H1 (cell line): ENCODE data around the gene PIP5K1C. TPM values are rescaled to one million over a fixed set of nuclear protein-coding genes. Genes with fewer than 3 reads are reported as not detected.
A peak's percentile ranks its signal among the peaks of the same experiment; 100 is the strongest.

Source experiments
- CTCF ChIA-PET: fragments of 300-600 bp; sonication (Branson Sonifier 250); formaldehyde crosslinking; loops from one replicate; lab custom pipeline; 2021; ENCODE audit not compliant: partially characterized antibody; lab: Charles Lee
- POLR2A ChIA-PET: fragments of 300-600 bp; sonication (Branson Sonifier 250); formaldehyde crosslinking; loops from one replicate; lab custom pipeline; 2021; ENCODE audit warnings: inconsistent platforms; ENCODE audit not compliant: partially characterized antibody; lab: Charles Lee
- DNase-seq, 2 experiments: peaks; one replicate each; pipeline versions ENCODE4 v3.0.0 to v3.0.0-alpha.2; 2010 to 2022; ENCODE audit warnings: low spot score in 2 of 2, low read depth in 1 of 2, mixed read lengths in 1 of 2
- FAIRE-seq: peaks from 2 replicates; lab custom pipeline; 2011; peaks lifted over from hg19 to GRCh38; lab: Jason Lieb, UNC
- H2AFZ ChIP-seq: 2 replicates; pipeline ENCODE4 v1.8.1; 2012; ENCODE audit warnings: low read length, inconsistent platforms
- H2AK5ac ChIP-seq: 2 replicates; pipeline ENCODE4 v1.6.1; 2013; ENCODE audit warnings: low read depth, low read length
- H2BK120ac ChIP-seq: replicated peaks from 2 replicates; pipeline ENCODE3; 2013; ENCODE audit warnings: low read depth, low read length, inconsistent platforms
- H2BK12ac ChIP-seq: 2 replicates; pipeline ENCODE4 v1.6.1; 2013; ENCODE audit warnings: low read depth, low read length
- H2BK15ac ChIP-seq: 2 replicates; pipeline ENCODE4 v1.6.1; 2013; ENCODE audit warnings: low read length
- H2BK20ac ChIP-seq: 2 replicates; pipeline ENCODE4 v1.6.1; 2013; ENCODE audit warnings: low read length
- H2BK5ac ChIP-seq: 2 replicates; pipeline ENCODE4 v1.6.1; 2013; ENCODE audit warnings: low read depth, low read length
- H3K14ac ChIP-seq: 2 replicates; pipeline ENCODE4 v1.6.1; 2013; ENCODE audit warnings: inconsistent platforms; ENCODE audit not compliant: insufficient read length
- H3K18ac ChIP-seq: 2 replicates; pipeline ENCODE4 v1.6.1; 2013; ENCODE audit warnings: low read length; ENCODE audit errors: extremely low read depth
- H3K23ac ChIP-seq: 2 replicates; pipeline ENCODE4 v1.6.1; 2013; ENCODE audit warnings: inconsistent platforms; ENCODE audit not compliant: insufficient read length
- H3K23me2 ChIP-seq: 2 replicates; pipeline ENCODE4 v1.6.1; 2013; ENCODE audit warnings: low read depth, low read length
- H3K27ac ChIP-seq: 2 replicates; pipeline ENCODE4 v1.6.1; 2011; ENCODE audit warnings: low read depth, low read length, inconsistent platforms
- H3K27me3 ChIP-seq, 4 experiments: replicated peaks in 1 of 4; 1 replicate in 1 of 4; 2 replicates in 3 of 4; pipeline versions ENCODE4 v1.6.1 to v1.8.1; 2011 to 2013; ENCODE audit warnings: low read length in 3 of 4, mild to moderate bottlenecking in 3 of 4, inconsistent platforms in 2 of 4, mixed read lengths in 2 of 4, moderate library complexity in 1 of 4; ENCODE audit not compliant: control insufficient read depth in 3 of 4, insufficient read depth in 3 of 4; ENCODE audit errors: extremely low read depth in 1 of 4
- H3K36me3 ChIP-seq, 4 experiments: 2 replicates each; pipeline versions ENCODE4 v1.6.1 to v1.8.1; 2011 to 2013; ENCODE audit warnings: mild to moderate bottlenecking in 4 of 4, low read length in 3 of 4, moderate library complexity in 2 of 4, control low read depth in 1 of 4, inconsistent platforms in 1 of 4; ENCODE audit not compliant: insufficient read depth in 4 of 4, control insufficient read depth in 2 of 4
- H3K4ac ChIP-seq: replicated peaks from 2 replicates; pipeline ENCODE3; 2013; ENCODE audit warnings: low read length, low read depth, mixed read lengths, inconsistent platforms; ENCODE audit not compliant: insufficient read length
- H3K4me1 ChIP-seq, 4 experiments: replicated peaks in 1 of 4; 1 replicate in 1 of 4; 2 replicates in 3 of 4; pipeline versions ENCODE4 v1.6.1 to v1.8.1; 2011 to 2013; ENCODE audit warnings: low read length in 3 of 4, inconsistent platforms in 2 of 4, mixed read lengths in 1 of 4; ENCODE audit not compliant: insufficient read depth in 4 of 4, control insufficient read depth in 3 of 4
- H3K4me2 ChIP-seq, 2 experiments: 2 replicates each; pipeline versions ENCODE4 v1.6.1 to v1.8.1; 2011 to 2013; ENCODE audit warnings: low read depth in 2 of 2, low read length in 2 of 2, control low read depth in 1 of 2, inconsistent platforms in 1 of 2, mild to moderate bottlenecking in 1 of 2; ENCODE audit not compliant: insufficient read depth in 1 of 2
- H3K4me3 ChIP-seq, 4 experiments: fragments of 200-600, 300-600 bp in 1 of 4; sonication (generic), shearing (Covaris generic), sonication (Bioruptor Twin) in 1 of 4; 2 replicates each; pipeline versions ENCODE4 v1.5.1 to v1.8.1; 2011 to 2016; ENCODE audit warnings: low read length in 4 of 4, low read depth in 3 of 4, control low read depth in 2 of 4, inconsistent platforms in 2 of 4, mild to moderate bottlenecking in 2 of 4, mixed read lengths in 1 of 4, moderate library complexity in 1 of 4; ENCODE audit not compliant: insufficient read depth in 2 of 4; ENCODE audit errors: extremely low read depth in 1 of 4
- H3K56ac ChIP-seq: replicated peaks from 2 replicates; pipeline ENCODE3; 2013; ENCODE audit warnings: low read depth, mild to moderate bottlenecking, mixed read lengths, low read length, inconsistent platforms; ENCODE audit not compliant: insufficient read length
- H3K79me1 ChIP-seq: 2 replicates; pipeline ENCODE4 v1.6.1; 2013; ENCODE audit warnings: low read depth, low read length, control low read depth
- H3K79me2 ChIP-seq, 2 experiments: 2 replicates each; pipeline versions ENCODE4 v1.6.1 to v1.8.1; 2012 to 2013; ENCODE audit warnings: low read length in 2 of 2, mild to moderate bottlenecking in 2 of 2, inconsistent platforms in 1 of 2; ENCODE audit not compliant: insufficient read depth in 2 of 2, control insufficient read depth in 1 of 2
- H3K9ac ChIP-seq, 4 experiments: replicated peaks in 1 of 4; 1 replicate in 1 of 4; 2 replicates in 3 of 4; pipeline versions ENCODE4 v1.6.1 to v1.8.1; 2011 to 2013; ENCODE audit warnings: low read depth in 3 of 4, low read length in 3 of 4, control low read depth in 2 of 4, mild to moderate bottlenecking in 2 of 4, moderate library complexity in 2 of 4, inconsistent platforms in 1 of 4; ENCODE audit errors: extremely low read depth in 1 of 4
- H3K9me3 ChIP-seq, 2 experiments: 2 replicates each; pipeline versions ENCODE4 v1.6.1 to v1.8.1; 2012 to 2013; ENCODE audit warnings: mild to moderate bottlenecking in 2 of 2, moderate library complexity in 2 of 2, control low read depth in 1 of 2, inconsistent platforms in 1 of 2, low read depth in 1 of 2, low read length in 1 of 2, mixed read lengths in 1 of 2; ENCODE audit not compliant: insufficient read depth in 2 of 2
- H4K20me1 ChIP-seq, 2 experiments: replicated peaks in 1 of 2; 2 replicates each; pipeline versions ENCODE3 to v1.8.1; 2011 to 2013; ENCODE audit warnings: inconsistent platforms in 2 of 2, low read length in 2 of 2, mild to moderate bottlenecking in 1 of 2; ENCODE audit not compliant: insufficient read depth in 2 of 2, control insufficient read depth in 1 of 2
- H4K5ac ChIP-seq: 2 replicates; pipeline ENCODE4 v1.6.1; 2013; ENCODE audit warnings: low read length, low read depth, mixed read lengths, inconsistent platforms; ENCODE audit not compliant: insufficient read length
- H4K8ac ChIP-seq: 2 replicates; pipeline ENCODE4 v1.8.0; 2013; ENCODE audit warnings: mild to moderate bottlenecking, moderate library complexity, low read length, inconsistent platforms; ENCODE audit not compliant: insufficient read depth; ENCODE audit errors: extremely low read depth
- H4K91ac ChIP-seq: replicated peaks from 2 replicates; pipeline ENCODE3; 2013; ENCODE audit warnings: low read length, mixed read lengths, inconsistent platforms; ENCODE audit not compliant: insufficient read length
- BCL11A ChIP-seq, 2 experiments: IDR thresholded peaks; one replicate each; pipeline ENCODE4 v1.6.1; 2011; ENCODE audit warnings: low read depth in 2 of 2, low read length in 2 of 2, mild to moderate bottlenecking in 2 of 2
- CBX8 ChIP-seq: fragments of 300-800, 300-1000 bp; sonication (generic); IDR thresholded peaks from 2 replicates; pipeline ENCODE4 v1.7.1; 2016; ENCODE audit warnings: low read depth, low read length, borderline replicate concordance
- GABPA ChIP-seq: IDR thresholded peaks from 2 replicates; pipeline ENCODE4 v1.6.1; 2011; ENCODE audit warnings: mild to moderate bottlenecking, low read length, moderate library complexity, borderline replicate concordance; ENCODE audit not compliant: insufficient read depth
- GTF2F1 ChIP-seq: IDR thresholded peaks from 2 replicates; pipeline ENCODE4 v1.6.1; 2012; ENCODE audit warnings: low read depth, low read length, improper control_type of control experiment, borderline replicate concordance
- HDAC2 ChIP-seq, 2 experiments: fragments of 300-600 bp in 1 of 2; sonication (generic) in 1 of 2; IDR thresholded peaks; 2 replicates each; pipeline ENCODE4 v1.6.1; 2011 to 2012; ENCODE audit warnings: low read depth in 2 of 2, low read length in 2 of 2, mild to moderate bottlenecking in 2 of 2, moderate library complexity in 2 of 2, borderline replicate concordance in 1 of 2, inconsistent platforms in 1 of 2
- NRF1 ChIP-seq: IDR thresholded peaks from 2 replicates; pipeline ENCODE4 v1.6.1; 2011; ENCODE audit warnings: mild to moderate bottlenecking, low read depth, low read length, improper control_type of control experiment
- TAF1 ChIP-seq: IDR thresholded peaks from 2 replicates; pipeline ENCODE4 v1.6.1; 2011; ENCODE audit warnings: mild to moderate bottlenecking, low read depth, low read length
- WGBS, 2 experiments: shearing (Covaris generic) in 1 of 2; methylation state at CpG; one replicate each; pipeline versions ENCODE4 v1.1.6 to v1.1.7; 2013 to 2015; ENCODE audit warnings: low lambda C conversion rate in 2 of 2, mixed read lengths in 2 of 2, inconsistent platforms in 1 of 2, low coverage in 1 of 2, missing lambda C conversion rate in 1 of 2; ENCODE audit not compliant: insufficient replicate concordance in 2 of 2, insufficient coverage in 1 of 2, insufficient read length in 1 of 2; ENCODE audit errors: extremely low coverage in 1 of 2, missing lambda C conversion rate in 1 of 2; 5-methylcytosine and 5-hydroxymethylcytosine counted together
- polyA plus RNA-seq, 7 experiments: library from polyadenylated mRNA; depleted of rRNA in 3 of 7; stranded (reverse) in 5 of 7; unstranded in 2 of 7; fragments of >200 nt in 5 of 7; fragments of 200-250 nt in 2 of 7; gene quantifications; 1 replicate in 5 of 7; 2 replicates in 1 of 7; 4 replicates in 1 of 7; pipeline versions ENCODE4 v1.2.1 to v1.2.3, GENCODE V29; 2011 to 2013; ENCODE audit warnings: missing spikeins in 2 of 7, mixed read lengths in 2 of 7
- total RNA-seq: library from RNA; stranded (reverse); fragmentation: NEBNext Ultra II Directional; extraction: Animal tissue kit (Norgen Biotek cat#: 25700); gene quantifications from 2 replicates; pipeline ENCODE4 v1.2.1, GENCODE V29; 2021

Gene PIP5K1C
- total and polyA plus RNA-seq, 2 of the 8 experiments (the other 6 are each of a cell fraction or from before 2014, with no cell fraction given), result 10.6 to 32.9 TPM

DNA sequence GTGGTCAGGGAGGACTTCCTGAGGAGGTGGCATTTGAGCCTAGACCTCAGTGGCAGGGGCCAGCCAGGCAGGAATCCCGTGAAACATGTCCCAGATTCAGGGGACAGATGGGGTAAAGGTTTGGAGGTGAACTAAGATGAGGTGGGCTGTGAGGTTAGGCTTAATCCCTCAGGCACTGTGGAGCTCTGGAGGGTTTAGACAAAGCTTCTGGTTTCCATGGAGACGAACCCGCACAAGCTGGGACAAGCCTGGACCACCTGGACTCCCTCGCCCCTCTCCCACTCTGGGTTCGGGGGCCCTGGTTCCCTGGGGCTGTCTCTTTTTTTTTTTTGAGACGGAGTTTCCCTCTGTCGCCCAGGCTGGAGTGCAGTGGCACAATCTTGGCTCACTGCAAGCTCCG, 23.6 kb upstream of the PIP5K1C start:
- Histone ChIP-seq H3K27me3 (peaks cover 0 to 3% (median 0%) of the 10 kb centered on the region in 4 experiments; a peak in 2 of 7 replicates), H3K36me3 (no peaks in the 10 kb centered on the region), H2BK5ac (no peak overlapping the region), H3K79me2 (no peaks in the 10 kb centered on the region), H2AK5ac (no peak overlapping the region), H3K4ac (no peak overlapping the region), H3K27ac (no peak overlapping the region), H3K79me1 (no peaks in the 10 kb centered on the region), H2BK20ac (0 out of 2 replicates have a peak overlapping the region, but pooled peaks have one; percentile 17), H4K20me1 (no peaks in the 10 kb centered on the region), H2BK12ac (peak overlapping the region; percentile 1; the same call in 1 of the 2 replicates), H3K23ac (no peak overlapping the region), H2BK15ac (no peak overlapping the region), H3K4me1 (peaks cover 0 to 16% (median 10%) of the 10 kb centered on the region in 4 experiments; a peak in 6 of 7 replicates), H2AFZ (no peak overlapping the region), H3K18ac (no peak overlapping the region; the same call in 1 of the 2 replicates), H3K56ac (no peak overlapping the region), H3K4me3 (peak overlapping the region in 1 of 4 experiments; percentile 10; a peak in 1 of 8 replicates), H3K9me3 (no peaks in the 10 kb centered on the region), H4K8ac (no peak overlapping the region), H3K9ac (no peak overlapping the region), H3K4me2 (peak overlapping the region; percentile 12 to 87; a peak in 3 of 4 replicates), H3K23me2 (peaks cover 8% of the 10 kb centered on the region; the same call in 1 of the 2 replicates), H3K14ac (no peak overlapping the region), H4K91ac (no peak overlapping the region), H2BK120ac (no peak overlapping the region), H4K5ac (peak overlapping the region; percentile 1)
- DNase-seq (no peak), FAIRE-seq (no peak)
- CTCF ChIA-PET, result interaction anchor here (0.6 to 1.3 kb wide), 4 partner anchors 12 to 91 kb away, joined by 3 read pairs; partner anchors contain the start of gene TJP3
- TF ChIP-seq BCL11A (IDR thresholded peaks at IDR 0.05; ENCODE audit: low read depth in 2 of 2, low read length in 2 of 2) (no peak), HDAC2 (IDR thresholded peaks at IDR 0.05; ENCODE audit: borderline replicate concordance in 1 of 2, low read depth in 2 of 2, low read length in 2 of 2) (no peak), CBX8 (no peak), GTF2F1 (no peak), TAF1 (no peak), NRF1 (no peak), GABPA (no peak)
- WGBS, 2 experiments, result 59% methylated on average over 5 of the region's 8 CpGs; no CpG with 5 or more reads in 1 of the 2 experiments
- POLR2A ChIA-PET, result interaction anchor here (1.1 to 1.3 kb wide), 2 partner anchors 39 to 261 kb away, joined by 5 read pairs; partner anchors contain the start of genes EEF2 and MRPL54
